A549 (cell line): Measurements from ENCODE around the gene EXOC4. TPM values are rescaled to one million over a fixed set of nuclear protein-coding genes. Genes with fewer than 3 reads are reported as not detected.

Experiments
- ATAC-seq, 2 experiments: fragments of 200-7000 bp in 1 of 2; fragments of >200 bp in 1 of 2; cut with Nextera tagmentation in 1 of 2; cut with Tn5 transposase in 1 of 2; 3 replicates each; pipeline versions ENCODE4 v1.8.0 to v1.9.1; 2018 to 2020; ENCODE audit warnings: mild to moderate bottlenecking in 1 of 2, moderate library complexity in 1 of 2
- CTCF ChIA-PET: fragments of 300-600 bp; sonication (Branson Sonifier 250); formaldehyde crosslinking; extraction: SDS; loops from one replicate; lab custom pipeline; 2021; ENCODE audit warnings: antibody characterized with exemption, inconsistent platforms; lab: Yijun Ruan, JAX
- POLR2A ChIA-PET: fragments of 350-600 bp; formaldehyde crosslinking; extraction: SDS; loops from one replicate; lab custom pipeline; 2021; ENCODE audit warnings: antibody characterized with exemption, inconsistent platforms; lab: Yijun Ruan, JAX
- DNase-seq, 2 experiments: peaks; one replicate each; pipeline versions ENCODE4 v3.0.0 to v3.0.0-alpha.2; 2011 to 2016; ENCODE audit warnings: low read depth in 1 of 2, low spot score in 1 of 2
- FAIRE-seq: peaks from 2 replicates; lab custom pipeline; 2011; peaks lifted over from hg19 to GRCh38; lab: Jason Lieb, UNC
- H3K27ac ChIP-seq, 2 experiments: fragments of >200 bp; sonication (Bioruptor Twin); formaldehyde crosslinking; 3 replicates each; pipeline ENCODE4 v1.5.1; 2016 to 2017
- H3K4me1 ChIP-seq: fragments of >200 bp; sonication (Bioruptor Twin); formaldehyde crosslinking; 3 replicates; pipeline ENCODE4 v1.6.1; 2016
- H3K4me2 ChIP-seq: fragments of >200 bp; sonication (Bioruptor Twin); formaldehyde crosslinking; 3 replicates; pipeline ENCODE4 v1.6.1; 2016
- H3K4me3 ChIP-seq: fragments of >200 bp; sonication (Bioruptor Twin); formaldehyde crosslinking; 3 replicates; pipeline ENCODE4 v1.5.1; 2016
- H3K9me3 ChIP-seq: fragments of >200 bp; sonication (Bioruptor Twin); formaldehyde crosslinking; 3 replicates; pipeline ENCODE4 v1.6.1; 2016
- CBX2 ChIP-seq: fragments of 200-600 bp; sonication (generic); IDR thresholded peaks from 2 replicates; pipeline ENCODE4 v1.6.1; 2016; ENCODE audit warnings: low read depth, mild to moderate bottlenecking, borderline replicate concordance
- CHD4 ChIP-seq: fragments of 200-600 bp; sonication (generic); IDR thresholded peaks from 2 replicates; pipeline ENCODE4 v1.6.1; 2016; ENCODE audit warnings: antibody characterized with exemption, mild to moderate bottlenecking, borderline replicate concordance
- CTCF ChIP-seq: fragments of >200 bp; sonication (Bioruptor Twin); formaldehyde crosslinking; IDR thresholded peaks from 3 replicates; pipeline ENCODE4 v1.5.1; 2016
- EHMT2 ChIP-seq: fragments of 200-600 bp; sonication (generic); IDR thresholded peaks from 2 replicates; pipeline ENCODE4 v1.6.1; 2016; ENCODE audit warnings: antibody characterized with exemption, low read depth, mild to moderate bottlenecking, moderate library complexity
- ESRRA ChIP-seq: fragments of 150-350 bp; IDR thresholded peaks from 2 replicates; pipeline ENCODE4 v1.6.1; 2014; ENCODE audit warnings: mild to moderate bottlenecking, low read length, borderline replicate concordance
- FOSB ChIP-seq: fragments of 250-450 bp; sonication (Bioruptor Pico); IDR thresholded peaks from 2 replicates; pipeline ENCODE4 v1.5.0; 2020; ENCODE audit warnings: mild to moderate bottlenecking, moderate library complexity
- GATA3 ChIP-seq: IDR thresholded peaks from 2 replicates; pipeline ENCODE4 v1.6.1; 2012; ENCODE audit warnings: borderline replicate concordance
- HEYL ChIP-seq: fragments of 250-450 bp; sonication (Bioruptor Pico); IDR thresholded peaks from 2 replicates; pipeline ENCODE4 v1.8.0; 2021; ENCODE audit warnings: mild to moderate bottlenecking, moderate library complexity
- HOXB13 ChIP-seq: fragments of 250-450 bp; sonication (Bioruptor Pico); IDR thresholded peaks from 2 replicates; pipeline ENCODE4 v1.5.0; 2020; ENCODE audit warnings: low read depth, mild to moderate bottlenecking, moderate library complexity
- JUN ChIP-seq, 2 experiments: fragments of >200 bp; sonication (Bioruptor Twin); formaldehyde crosslinking; IDR thresholded peaks; 2 replicates in 1 of 2; 3 replicates in 1 of 2; pipeline ENCODE4 v1.6.1; 2016 to 2017
- KDM1A ChIP-seq: fragments of 200-600 bp; sonication (generic); IDR thresholded peaks from 2 replicates; pipeline ENCODE4 v1.6.1; 2016; ENCODE audit warnings: low read depth, mild to moderate bottlenecking
- KDM5A ChIP-seq: fragments of 200-600 bp; sonication (generic); IDR thresholded peaks from 2 replicates; pipeline ENCODE4 v1.6.1; 2016; ENCODE audit warnings: antibody characterized with exemption, mild to moderate bottlenecking
- MAFK ChIP-seq: fragments of 450-650 bp; IDR thresholded peaks from 2 replicates; pipeline ENCODE4 v1.6.1; 2014; ENCODE audit not compliant: partially characterized antibody
- MAZ ChIP-seq: fragments of 150-350 bp; IDR thresholded peaks from 2 replicates; pipeline ENCODE4 v1.6.1; 2014; ENCODE audit warnings: antibody characterized with exemption, low read depth, low read length, borderline replicate concordance
- NFE2L2 ChIP-seq: fragments of 150-350 bp; conservative IDR thresholded peaks from 2 replicates; pipeline ENCODE4 v1.6.1; 2014; ENCODE audit warnings: low read length
- NPAS2 ChIP-seq: fragments of 250-450 bp; sonication (Bioruptor Pico); IDR thresholded peaks from 2 replicates; pipeline ENCODE4 v1.8.0; 2022; ENCODE audit warnings: mild to moderate bottlenecking, moderate library complexity, borderline replicate concordance
- POLR2A ChIP-seq: IDR thresholded peaks from 2 replicates; pipeline ENCODE4 v1.6.1; 2012; ENCODE audit warnings: mild to moderate bottlenecking, low read length
- RAD21 ChIP-seq, 2 experiments: fragments of >200 bp in 1 of 2; sonication (Bioruptor Twin) in 1 of 2; formaldehyde crosslinking in 1 of 2; IDR thresholded peaks in 1 of 2; conservative IDR thresholded peaks in 1 of 2; 2 replicates in 1 of 2; 3 replicates in 1 of 2; pipeline ENCODE4 v1.6.1; 2012 to 2018; ENCODE audit warnings: inconsistent platforms in 1 of 2
- RNF2 ChIP-seq: fragments of 200-600 bp; sonication (generic); IDR thresholded peaks from 2 replicates; pipeline ENCODE4 v1.6.1; 2016; ENCODE audit warnings: low read depth, mild to moderate bottlenecking, antibody characterized with exemption, moderate library complexity, borderline replicate concordance
- SMC3 ChIP-seq: fragments of >200 bp; sonication (Bioruptor Twin); formaldehyde crosslinking; IDR thresholded peaks from 3 replicates; pipeline ENCODE4 v1.6.1; 2018; ENCODE audit warnings: inconsistent platforms
- ZFP36 ChIP-seq: fragments of 450-650 bp; IDR thresholded peaks from 2 replicates; pipeline ENCODE4 v1.6.1; 2014; ENCODE audit warnings: borderline replicate concordance; ENCODE audit not compliant: partially characterized antibody
- WGBS: methylation state at CpG from one replicate; pipeline ENCODE4 v1.1.6; 2017; ENCODE audit errors: missing lambda C conversion rate; 5-methylcytosine and 5-hydroxymethylcytosine counted together
- polyA plus RNA-seq, 4 experiments: library from polyadenylated mRNA; depleted of rRNA in 3 of 4; stranded (reverse); fragments of >200 nt; fragmentation: RNase III in 1 of 4; extraction: RNeasy Plus Mini Kit Qiagen cat#74134 plus additional on column Dnase treatment in 1 of 4; gene quantifications; 2 replicates in 3 of 4; 3 replicates in 1 of 4; pipeline ENCODE4 v1.2.3, GENCODE V29; 2011 to 2017
- TF ChIP-seq, protein P1 (sequence below): fragments of 250-450 bp; sonication (Bioruptor Pico); IDR thresholded peaks from 2 replicates; pipeline ENCODE4 v1.5.0; 2020; ENCODE audit warnings: low read depth, mild to moderate bottlenecking, moderate library complexity
- TF ChIP-seq, protein P2 (sequence below): IDR thresholded peaks from 2 replicates; pipeline ENCODE4 v1.6.1; 2012
- TF ChIP-seq, protein P3 (sequence below): fragments of >200 bp; sonication (Bioruptor Twin); formaldehyde crosslinking; IDR thresholded peaks from 3 replicates; pipeline ENCODE4 v1.6.1; 2016
- TF ChIP-seq, protein P4 (sequence below): fragments of 200-600 bp; sonication (generic); IDR thresholded peaks from 2 replicates; pipeline ENCODE4 v1.6.1; 2016; ENCODE audit warnings: antibody characterized with exemption, mild to moderate bottlenecking, moderate library complexity

The EXOC4 gene
- polyA plus RNA-seq, 2 of the 4 experiments (the other 2 are of a cell fraction), result 33.4 to 73.1 TPM

GRCh38 chr7:133514551-133514950 lies 261.7 kb downstream of the EXOC4 start:
- H3K4me3 ChIP-seq, result no peak overlapping the region
- no peak for ATAC-seq
- no peak for FAIRE-seq
- H3K4me2 ChIP-seq, result no peak overlapping the region
- POLR2A ChIA-PET, result no interaction called here
- H3K9me3 ChIP-seq, result no peaks in the 10 kb centered on the region
- CTCF ChIA-PET, result no interaction called here
- DNase-seq, result no peak
- no peak for TF ChIP-seq MAFK
- no peak for TF ChIP-seq RNF2
- TF ChIP-seq JUN (IDR thresholded peaks at IDR 0.05), result no peak
- no peak for TF ChIP-seq MAZ
- TF ChIP-seq, protein P1, sequence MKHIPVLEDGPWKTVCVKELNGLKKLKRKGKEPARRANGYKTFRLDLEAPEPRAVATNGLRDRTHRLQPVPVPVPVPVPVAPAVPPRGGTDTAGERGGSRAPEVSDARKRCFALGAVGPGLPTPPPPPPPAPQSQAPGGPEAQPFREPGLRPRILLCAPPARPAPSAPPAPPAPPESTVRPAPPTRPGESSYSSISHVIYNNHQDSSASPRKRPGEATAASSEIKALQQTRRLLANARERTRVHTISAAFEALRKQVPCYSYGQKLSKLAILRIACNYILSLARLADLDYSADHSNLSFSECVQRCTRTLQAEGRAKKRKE (CRISPR knock-in tag), result no peak
- TF ChIP-seq FOSB (CRISPR knock-in tag), result no peak
- TF ChIP-seq CBX2, result no peak
- TF ChIP-seq HOXB13, result no peak
- TF ChIP-seq HEYL (CRISPR knock-in tag), result no peak
- no peak overlapping the region for H3K27ac ChIP-seq
- peaks cover 16% of the 10 kb centered on the region; the same call in 2 of the 3 replicates for H3K4me1 ChIP-seq

DNA sequence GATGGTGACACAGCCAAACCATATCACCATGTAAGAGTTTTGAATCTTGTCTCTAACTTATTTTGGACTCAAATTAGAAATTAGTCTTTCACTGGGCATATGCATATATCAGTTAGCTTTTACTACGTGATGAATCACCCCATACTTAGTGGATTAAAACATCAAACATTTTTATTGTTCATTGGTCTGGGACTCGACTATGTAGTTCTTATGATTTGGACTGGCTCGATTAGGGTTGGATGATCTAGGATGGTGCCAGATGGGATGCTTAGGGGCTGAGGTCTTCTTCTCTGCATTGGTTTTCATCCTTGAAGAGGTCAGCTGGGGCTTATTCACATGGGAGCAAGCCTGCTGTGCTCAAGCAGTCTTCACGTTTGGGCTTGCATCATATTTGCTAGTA lies 264.9 kb downstream of the EXOC4 start:
- DNase-seq, result no peak
- POLR2A ChIA-PET, result no interaction called here

More for the DNA sequence above, 264.9 kb downstream of the EXOC4 start:
- CTCF ChIA-PET, result interaction anchor here (0.6 to 0.7 kb wide), 2 partner anchors 198 to 280 kb away, joined by 3 to 5 read pairs; no protein-coding TSS in a partner anchor
- no peak for FAIRE-seq
- Histone ChIP-seq H3K4me3 (no peak overlapping the region), H3K4me2 (no peak overlapping the region), H3K4me1 (peaks cover 15% of the 10 kb centered on the region; the same call in 2 of the 3 replicates)
- WGBS, result 94% methylated on average over 4 of the region's 4 CpGs
- TF ChIP-seq CTCF, result no peak
- TF ChIP-seq RAD21 (conservative IDR thresholded peaks at IDR 0.05 in 1 of 2, IDR thresholded peaks at IDR 0.05 in 1 of 2), result no peak
- no peak for TF ChIP-seq CBX2
- TF ChIP-seq KDM1A, result no peak
- no peak for TF ChIP-seq NFE2L2
- TF ChIP-seq SMC3, result no peak
- no peak for TF ChIP-seq ZFP36
- TF ChIP-seq ESRRA, result no peak
- TF ChIP-seq KDM5A, result no peak
- no peak for TF ChIP-seq EHMT2
- no peak for TF ChIP-seq GATA3
- no peak for TF ChIP-seq RNF2
- TF ChIP-seq, protein P2, sequence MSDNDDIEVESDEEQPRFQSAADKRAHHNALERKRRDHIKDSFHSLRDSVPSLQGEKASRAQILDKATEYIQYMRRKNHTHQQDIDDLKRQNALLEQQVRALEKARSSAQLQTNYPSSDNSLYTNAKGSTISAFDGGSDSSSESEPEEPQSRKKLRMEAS, result no peak
- TF ChIP-seq, protein P3, sequence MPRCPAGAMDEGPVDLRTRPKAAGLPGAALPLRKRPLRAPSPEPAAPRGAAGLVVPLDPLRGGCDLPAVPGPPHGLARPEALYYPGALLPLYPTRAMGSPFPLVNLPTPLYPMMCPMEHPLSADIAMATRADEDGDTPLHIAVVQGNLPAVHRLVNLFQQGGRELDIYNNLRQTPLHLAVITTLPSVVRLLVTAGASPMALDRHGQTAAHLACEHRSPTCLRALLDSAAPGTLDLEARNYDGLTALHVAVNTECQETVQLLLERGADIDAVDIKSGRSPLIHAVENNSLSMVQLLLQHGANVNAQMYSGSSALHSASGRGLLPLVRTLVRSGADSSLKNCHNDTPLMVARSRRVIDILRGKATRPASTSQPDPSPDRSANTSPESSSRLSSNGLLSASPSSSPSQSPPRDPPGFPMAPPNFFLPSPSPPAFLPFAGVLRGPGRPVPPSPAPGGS, result no peak
- TF ChIP-seq NPAS2 (CRISPR knock-in tag), result no peak
- TF ChIP-seq CHD4, result no peak
- TF ChIP-seq POLR2A, result no peak
- TF ChIP-seq, protein P4, sequence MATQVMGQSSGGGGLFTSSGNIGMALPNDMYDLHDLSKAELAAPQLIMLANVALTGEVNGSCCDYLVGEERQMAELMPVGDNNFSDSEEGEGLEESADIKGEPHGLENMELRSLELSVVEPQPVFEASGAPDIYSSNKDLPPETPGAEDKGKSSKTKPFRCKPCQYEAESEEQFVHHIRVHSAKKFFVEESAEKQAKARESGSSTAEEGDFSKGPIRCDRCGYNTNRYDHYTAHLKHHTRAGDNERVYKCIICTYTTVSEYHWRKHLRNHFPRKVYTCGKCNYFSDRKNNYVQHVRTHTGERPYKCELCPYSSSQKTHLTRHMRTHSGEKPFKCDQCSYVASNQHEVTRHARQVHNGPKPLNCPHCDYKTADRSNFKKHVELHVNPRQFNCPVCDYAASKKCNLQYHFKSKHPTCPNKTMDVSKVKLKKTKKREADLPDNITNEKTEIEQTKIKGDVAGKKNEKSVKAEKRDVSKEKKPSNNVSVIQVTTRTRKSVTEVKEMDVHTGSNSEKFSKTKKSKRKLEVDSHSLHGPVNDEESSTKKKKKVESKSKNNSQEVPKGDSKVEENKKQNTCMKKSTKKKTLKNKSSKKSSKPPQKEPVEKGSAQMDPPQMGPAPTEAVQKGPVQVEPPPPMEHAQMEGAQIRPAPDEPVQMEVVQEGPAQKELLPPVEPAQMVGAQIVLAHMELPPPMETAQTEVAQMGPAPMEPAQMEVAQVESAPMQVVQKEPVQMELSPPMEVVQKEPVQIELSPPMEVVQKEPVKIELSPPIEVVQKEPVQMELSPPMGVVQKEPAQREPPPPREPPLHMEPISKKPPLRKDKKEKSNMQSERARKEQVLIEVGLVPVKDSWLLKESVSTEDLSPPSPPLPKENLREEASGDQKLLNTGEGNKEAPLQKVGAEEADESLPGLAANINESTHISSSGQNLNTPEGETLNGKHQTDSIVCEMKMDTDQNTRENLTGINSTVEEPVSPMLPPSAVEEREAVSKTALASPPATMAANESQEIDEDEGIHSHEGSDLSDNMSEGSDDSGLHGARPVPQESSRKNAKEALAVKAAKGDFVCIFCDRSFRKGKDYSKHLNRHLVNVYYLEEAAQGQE, result no peak
- TF ChIP-seq, all 56 proteins: peak for 0
- H3K9me3 ChIP-seq, result no peaks in the 10 kb centered on the region
- no peak for ATAC-seq
- no peak overlapping the region for H3K27ac ChIP-seq
